ENCODE data around the gene PIGQ. TPM values are rescaled to one million over a fixed set of nuclear protein-coding genes. Genes with fewer than 3 reads are reported as not detected.

Gene PIGQ
- total RNA-seq, 1 experiment from 2014 or later = 83.5 TPM

GRCh38 chr16:617855-618254 is 48.1 kb downstream of the PIGQ start:
- CTCF ChIA-PET = no interaction called here
- Histone ChIP-seq H3K27me3 (ENCODE audit: control insufficient read depth, insufficient read depth, low read length) (no peaks in the 10 kb centered on the region), H3K36me3 (ENCODE audit: control insufficient read depth, insufficient read depth, low read length) (no peaks in the 10 kb centered on the region), H3K4me3 (ENCODE audit: low read depth in 2 of 2, low read length in 2 of 2) (no peak overlapping the region), H3K9me3 (ENCODE audit: control insufficient read depth, insufficient read depth, low read depth, low read length) (no peaks in the 10 kb centered on the region), H3K27ac (ENCODE audit: low read length) (no peak overlapping the region), H3K4me1 (ENCODE audit: control insufficient read depth, insufficient read depth, low read length) (peaks cover 21% of the 10 kb centered on the region)
- intact Hi-C loops (cut with micrococcal nuclease; ENCODE audit: unreplicated experiment) (no loop called here), in situ Hi-C loops (cut with HindIII; ENCODE audit: low pct_unique_long_range_greater_than_20kb, low sequenced_read_pairs) (no loop called here)
- BruUV-seq (replicated peaks) = no TSS peak
- DNase-seq (ENCODE audit: low read depth, low spot score) (no peak), ATAC-seq (no peak)
- TF ChIP-seq SIN3A (IDR thresholded peaks at IDR 0.05; ENCODE audit: borderline replicate concordance, insufficient read depth, low read depth, low read length) (no peak), POLR2AphosphoS5 (IDR thresholded peaks at IDR 0.05; ENCODE audit: low read depth, low read length) (no peak), REST (IDR thresholded peaks at IDR 0.05; ENCODE audit: insufficient read depth in 1 of 2, low read depth in 2 of 2, low read length in 1 of 2) (no peak), TCF7L2 (IDR thresholded peaks at IDR 0.05; ENCODE audit: low read depth, low read length) (no peak), CTCF (IDR thresholded peaks at IDR 0.05) (no peak)
- POLR2A ChIA-PET = no interaction called here

GRCh38 chr16:619476-620100 is 49.8 kb downstream of the PIGQ start:
- TF ChIP-seq CTCF (IDR thresholded peaks at IDR 0.05) (no peak), POLR2AphosphoS5 (IDR thresholded peaks at IDR 0.05; ENCODE audit: low read depth, low read length) (no peak), SIN3A (IDR thresholded peaks at IDR 0.05; ENCODE audit: borderline replicate concordance, insufficient read depth, low read depth, low read length) (no peak), REST (IDR thresholded peaks at IDR 0.05; ENCODE audit: insufficient read depth in 1 of 2, low read depth in 2 of 2, low read length in 1 of 2) (no peak), TCF7L2 (IDR thresholded peaks at IDR 0.05; ENCODE audit: low read depth, low read length) (no peak)
- DNase-seq (ENCODE audit: low read depth, low spot score) (no peak), ATAC-seq (no peak)
- BruUV-seq (replicated peaks) = no TSS peak
- H3K27ac ChIP-seq (ENCODE audit: low read length) = no peak overlapping the region
- intact Hi-C loops (cut with micrococcal nuclease; ENCODE audit: unreplicated experiment) (no loop called here), in situ Hi-C loops (cut with HindIII; ENCODE audit: low pct_unique_long_range_greater_than_20kb, low sequenced_read_pairs) (no loop called here)
- no peak overlapping the region for H3K4me3 ChIP-seq (ENCODE audit: low read depth in 2 of 2, low read length in 2 of 2)
- H3K27me3 ChIP-seq (ENCODE audit: control insufficient read depth, insufficient read depth, low read length) = no peaks in the 10 kb centered on the region
- no peaks in the 10 kb centered on the region for H3K36me3 ChIP-seq (ENCODE audit: control insufficient read depth, insufficient read depth, low read length)
- ChIA-PET POLR2A (no interaction called here), CTCF (no interaction called here)
- H3K9me3 ChIP-seq (ENCODE audit: control insufficient read depth, insufficient read depth, low read depth, low read length) = no peaks in the 10 kb centered on the region
- H3K4me1 ChIP-seq (ENCODE audit: control insufficient read depth, insufficient read depth, low read length) = peaks cover 32% of the 10 kb centered on the region
